HG02981 (cell line): ENCODE data around the gene RO60.

Source experiments
- ATAC-seq: cut with Tn5 transposase; IDR thresholded peaks from one replicate; pipeline ENCODE4 v1.9.1; 2021; ENCODE audit warnings: mild to moderate bottlenecking, moderate library complexity; ENCODE audit not compliant: unreplicated experiment

The RO60 gene

GRCh38 chr1:193104907-193105820 is 45.8 kb downstream of the RO60 start, which contains the start of gene GLRX2:
GLRX2 (minus strand) TSS chr1:193105414; CDS start chr1:193105382, 32 bp downstream.
- ATAC-seq, result peak; percentile 87

GRCh38 chr1:193105821-193106177 is 46.4 kb downstream of the RO60 start:
- ATAC-seq, result no peak

GRCh38 chr1:193108471-193108870 is 49.1 kb downstream of the RO60 start:
- no peak for ATAC-seq
